ENCODE results near the gene JAM3. TPM values are rescaled to one million over a fixed set of nuclear protein-coding genes. Genes with fewer than 3 reads are reported as not detected.

The JAM3 gene
- total RNA-seq, 1 donor from 2014 or later = 17.6 TPM

GRCh38 chr11:134153147-134153905 is 84.5 kb downstream of the JAM3 start:
- DNase-seq (no peak), ATAC-seq (ENCODE audit: low read depth) (no peak)
- Mint-ChIP-seq H3K27me3 (no peaks in the 10 kb centered on the region), H3K36me3 (ENCODE audit: low read depth) (peaks cover 82% of the 10 kb centered on the region), H3K27ac (no peak overlapping the region), H3K4me3 (no peak overlapping the region), H3K4me1 (peaks cover 7% of the 10 kb centered on the region), H3K9me3 (no peaks in the 10 kb centered on the region)
- CTCF ChIA-PET = no interaction called here
- intact Hi-C loops (cut with micrococcal nuclease) = no loop called here
- POLR2A ChIA-PET = no interaction called here
- no peak for TF ChIP-seq CTCF (IDR thresholded peaks at IDR 0.05)

- peaks cover 7% of the 10 kb centered on the region for H3K4me1 Mint-ChIP-seq
- peaks cover 82% of the 10 kb centered on the region for H3K36me3 Mint-ChIP-seq (ENCODE audit: low read depth)
- no peak for DNase-seq
- POLR2A ChIA-PET = interaction anchor here (0.6 kb wide), 1 partner anchor 430 kb away, joined by 3 read pairs; no protein-coding TSS in a partner anchor
- H3K27me3 Mint-ChIP-seq = no peaks in the 10 kb centered on the region
- ATAC-seq (ENCODE audit: low read depth) = no peak
- no peaks in the 10 kb centered on the region for H3K9me3 Mint-ChIP-seq
- H3K27ac Mint-ChIP-seq = no peak overlapping the region
- CTCF ChIA-PET = no interaction called here
- TF ChIP-seq CTCF (IDR thresholded peaks at IDR 0.05) = no peak
- no peak overlapping the region for H3K4me3 Mint-ChIP-seq
- intact Hi-C loops (cut with micrococcal nuclease) = no loop called here
These were observed 85.6 kb downstream of the JAM3 start for GRCh38 chr11:134154441-134154840.

GRCh38 chr11:134155456-134155855 is 86.6 kb downstream of the JAM3 start:
- ATAC-seq (ENCODE audit: low read depth) (no peak), DNase-seq (no peak)
- intact Hi-C loops (cut with micrococcal nuclease) = no loop called here
- ChIA-PET CTCF (no interaction called here), POLR2A (no interaction called here)
- Mint-ChIP-seq H3K4me1 (peaks cover 7% of the 10 kb centered on the region), H3K4me3 (no peak overlapping the region), H3K27me3 (no peaks in the 10 kb centered on the region), H3K36me3 (ENCODE audit: low read depth) (peaks cover 88% of the 10 kb centered on the region), H3K27ac (no peak overlapping the region), H3K9me3 (no peaks in the 10 kb centered on the region)
- TF ChIP-seq CTCF (IDR thresholded peaks at IDR 0.05) = no peak

GRCh38 chr11:134155946-134156865 is 87.3 kb downstream of the JAM3 start:
- Mint-ChIP-seq H3K27me3 (no peaks in the 10 kb centered on the region), H3K36me3 (ENCODE audit: low read depth) (peaks cover 88% of the 10 kb centered on the region), H3K4me1 (peaks cover 6% of the 10 kb centered on the region), H3K4me3 (no peak overlapping the region), H3K27ac (no peak overlapping the region), H3K9me3 (no peaks in the 10 kb centered on the region)
- intact Hi-C loops (cut with micrococcal nuclease) = no loop called here
- no peak for TF ChIP-seq CTCF (IDR thresholded peaks at IDR 0.05)
- DNase-seq (no peak), ATAC-seq (ENCODE audit: low read depth) (no peak)
- CTCF ChIA-PET = no interaction called here
- POLR2A ChIA-PET = no interaction called here

GRCh38 chr11:134157451-134157850 is 88.6 kb downstream of the JAM3 start:
- POLR2A ChIA-PET = no interaction called here
- Mint-ChIP-seq H3K4me3 (no peak overlapping the region), H3K27ac (no peak overlapping the region), H3K36me3 (ENCODE audit: low read depth) (peaks cover 87% of the 10 kb centered on the region), H3K4me1 (no peaks in the 10 kb centered on the region), H3K27me3 (no peaks in the 10 kb centered on the region), H3K9me3 (no peaks in the 10 kb centered on the region)
- CTCF ChIA-PET = interaction anchor here (0.7 kb wide), 1 partner anchor 107 kb away, joined by 3 read pairs; no protein-coding TSS in a partner anchor
- ATAC-seq (ENCODE audit: low read depth) = no peak
- intact Hi-C loops (cut with micrococcal nuclease) = no loop called here
- no peak for TF ChIP-seq CTCF (IDR thresholded peaks at IDR 0.05)
- no peak for DNase-seq

Data from activated B cell treated with CpG ODN at 0.5 μM for 24 hours (primary cell).